Neuronal stem cell (in vitro differentiated cells): ENCODE results near the gene CACNG3. TPM values are rescaled to one million over a fixed set of nuclear protein-coding genes. Genes with fewer than 3 reads are reported as not detected.

Source experiments
- small RNA-seq: library from polyadenylated mRNA; stranded (forward); fragments of <200 nt; extraction: miRNeasy Mini kit (QIAGEN cat#:217004); gene quantifications from one replicate; pipeline ENCODE3, GENCODE V24; 2013; ENCODE audit not compliant: insufficient read depth

CACNG3 gene

Small RNA genes within 50 kb of the gene (small RNA-seq; reads per million reads assigned to genes)
- gene RF00408 (not detected), gene RNU7-24P (not detected)
